HEK293 (cell line): ENCODE data around the gene TLCD3B.
A peak's percentile ranks its signal among the peaks of the same experiment; 100 is the strongest.

Source experiments
- CTCF ChIA-PET: fragments of 350-600 bp; formaldehyde crosslinking; extraction: SDS; loops from one replicate; lab custom pipeline; 2021; ENCODE audit warnings: antibody characterized with exemption; lab: Yijun Ruan, JAX
- POLR2A ChIA-PET: fragments of 300-600 bp; formaldehyde crosslinking; extraction: SDS; loops from one replicate; lab custom pipeline; 2020; ENCODE audit warnings: antibody characterized with exemption, inconsistent platforms; lab: Yijun Ruan, JAX
- H3K27ac ChIP-seq: fragments of 200-500 bp; sonication (Bioruptor generic); 2 replicates; pipeline ENCODE4 v1.5.1; 2014; ENCODE audit warnings: low read depth, low read length, control low read depth, inconsistent platforms; ENCODE audit errors: extremely low read depth
- H3K36me3 ChIP-seq, 2 experiments: fragments of 200-500 bp in 1 of 2; sonication (Bioruptor generic) in 1 of 2; 1 replicate in 1 of 2; 2 replicates in 1 of 2; pipeline ENCODE4 v1.5.1; 2014 to 2017; ENCODE audit warnings: inconsistent platforms in 2 of 2, low read length in 2 of 2; ENCODE audit not compliant: control insufficient read depth in 2 of 2, insufficient read depth in 1 of 2
- H3K4me1 ChIP-seq: fragments of 200-500 bp; sonication (Bioruptor generic); 2 replicates; pipeline ENCODE4 v1.5.1; 2014; ENCODE audit warnings: mild to moderate bottlenecking, low read length, inconsistent platforms; ENCODE audit not compliant: control insufficient read depth, insufficient read depth
- H3K4me3 ChIP-seq: 2 replicates; pipeline ENCODE4 v1.5.1; 2011; ENCODE audit warnings: low read depth, mild to moderate bottlenecking, control low read depth, low read length, moderate library complexity
- H3K9me3 ChIP-seq: fragments of 200-500 bp; sonication (Bioruptor generic); 2 replicates; pipeline ENCODE4 v1.5.1; 2014; ENCODE audit warnings: low read depth, low read length, inconsistent platforms; ENCODE audit not compliant: control insufficient read depth, insufficient read depth
- PATZ1 ChIP-seq: fragments of 450-650 bp; formaldehyde crosslinking; IDR thresholded peaks from 2 replicates; pipeline ENCODE4 v1.5.1; 2016; ENCODE audit warnings: missing biosample characterization, missing genetic modification characterization
- SP7 ChIP-seq: fragments of 450-650 bp; formaldehyde crosslinking; IDR thresholded peaks from 2 replicates; pipeline ENCODE4 v1.5.1; 2016; ENCODE audit warnings: missing biosample characterization, missing genetic modification characterization
- ZFHX2 ChIP-seq: fragments of 450-650 bp; formaldehyde crosslinking; conservative IDR thresholded peaks from 2 replicates; pipeline ENCODE4 v1.5.1; 2016; ENCODE audit warnings: missing biosample characterization, missing genetic modification characterization
- ZFP3 ChIP-seq: fragments of 450-650 bp; formaldehyde crosslinking; IDR thresholded peaks from 2 replicates; pipeline ENCODE4 v1.5.1; 2016; ENCODE audit warnings: low read depth, missing biosample characterization, missing genetic modification characterization
- ZFP37 ChIP-seq: fragments of 450-650 bp; formaldehyde crosslinking; IDR thresholded peaks from 2 replicates; pipeline ENCODE4 v1.5.1; 2016; ENCODE audit warnings: missing biosample characterization, missing genetic modification characterization
- ZNF138 ChIP-seq: fragments of 450-650 bp; formaldehyde crosslinking; IDR thresholded peaks from 2 replicates; pipeline ENCODE4 v1.5.1; 2016; ENCODE audit warnings: missing biosample characterization, missing genetic modification characterization, borderline replicate concordance
- ZNF169 ChIP-seq: fragments of 450-650 bp; formaldehyde crosslinking; IDR thresholded peaks from 2 replicates; pipeline ENCODE4 v1.5.1; 2016; ENCODE audit warnings: missing biosample characterization, missing genetic modification characterization
- ZNF2 ChIP-seq: fragments of 450-650 bp; formaldehyde crosslinking; IDR thresholded peaks from 2 replicates; pipeline ENCODE4 v1.5.1; 2016; ENCODE audit warnings: missing biosample characterization, missing genetic modification characterization
- ZNF214 ChIP-seq: fragments of 450-650 bp; formaldehyde crosslinking; IDR thresholded peaks from 2 replicates; pipeline ENCODE4 v1.5.1; 2017; ENCODE audit warnings: missing biosample characterization, mild to moderate bottlenecking, missing genetic modification characterization, borderline replicate concordance
- ZNF302 ChIP-seq: fragments of 450-650 bp; formaldehyde crosslinking; IDR thresholded peaks from 2 replicates; pipeline ENCODE4 v1.5.1; 2016; ENCODE audit warnings: missing biosample characterization, missing genetic modification characterization, low read depth
- ZNF391 ChIP-seq: fragments of 450-650 bp; formaldehyde crosslinking; IDR thresholded peaks from 2 replicates; pipeline ENCODE4 v1.5.1; 2016; ENCODE audit warnings: low read depth, missing biosample characterization, missing genetic modification characterization, borderline replicate concordance
- ZNF510 ChIP-seq: fragments of 450-650 bp; formaldehyde crosslinking; IDR thresholded peaks from 2 replicates; pipeline ENCODE4 v1.5.1; 2018; ENCODE audit warnings: mild to moderate bottlenecking, missing genetic modification characterization, missing biosample characterization; ENCODE audit not compliant: insufficient replicate concordance
- ZNF544 ChIP-seq: fragments of 450-650 bp; formaldehyde crosslinking; IDR thresholded peaks from 2 replicates; pipeline ENCODE4 v1.5.0; 2017; ENCODE audit warnings: missing biosample characterization, missing genetic modification characterization
- ZNF629 ChIP-seq: fragments of 450-650 bp; formaldehyde crosslinking; IDR thresholded peaks from 2 replicates; pipeline ENCODE4 v1.5.1; 2017; ENCODE audit warnings: missing biosample characterization, missing genetic modification characterization
- ZNF660 ChIP-seq: fragments of 450-650 bp; IDR thresholded peaks from 2 replicates; pipeline ENCODE4 v1.5.1; 2018; ENCODE audit warnings: missing biosample characterization, mild to moderate bottlenecking, missing genetic modification characterization
- ZNF747 ChIP-seq: fragments of 450-650 bp; formaldehyde crosslinking; IDR thresholded peaks from 2 replicates; pipeline ENCODE4 v1.5.1; 2016; ENCODE audit warnings: missing biosample characterization, missing genetic modification characterization
- TF ChIP-seq, protein P1 (sequence below): fragments of 450-650 bp; formaldehyde crosslinking; IDR thresholded peaks from 2 replicates; pipeline ENCODE4 v1.5.1; 2016; ENCODE audit warnings: missing biosample characterization, missing genetic modification characterization, low read depth
- TF ChIP-seq, protein P2 (sequence below): fragments of 450-650 bp; formaldehyde crosslinking; IDR thresholded peaks from 2 replicates; pipeline ENCODE4 v1.5.1; 2016; ENCODE audit warnings: missing biosample characterization, missing genetic modification characterization
- TF ChIP-seq, protein P3 (sequence below): fragments of 450-650 bp; formaldehyde crosslinking; IDR thresholded peaks from 2 replicates; pipeline ENCODE4 v1.5.1; 2016; ENCODE audit warnings: missing biosample characterization, missing genetic modification characterization
- TF ChIP-seq, protein P4 (sequence below): fragments of 450-650 bp; formaldehyde crosslinking; IDR thresholded peaks from 2 replicates; pipeline ENCODE4 v1.5.1; 2016; ENCODE audit warnings: missing biosample characterization, missing genetic modification characterization
- TF ChIP-seq, protein P5 (sequence below): fragments of 450-650 bp; formaldehyde crosslinking; IDR thresholded peaks from 2 replicates; pipeline ENCODE4 v1.5.1; 2016; ENCODE audit warnings: missing biosample characterization, missing genetic modification characterization

The TLCD3B gene

GRCh38 chr16:30033270-30033669 is 2.2 kb upstream of the TLCD3B start (continued):
- TF ChIP-seq, protein P1, sequence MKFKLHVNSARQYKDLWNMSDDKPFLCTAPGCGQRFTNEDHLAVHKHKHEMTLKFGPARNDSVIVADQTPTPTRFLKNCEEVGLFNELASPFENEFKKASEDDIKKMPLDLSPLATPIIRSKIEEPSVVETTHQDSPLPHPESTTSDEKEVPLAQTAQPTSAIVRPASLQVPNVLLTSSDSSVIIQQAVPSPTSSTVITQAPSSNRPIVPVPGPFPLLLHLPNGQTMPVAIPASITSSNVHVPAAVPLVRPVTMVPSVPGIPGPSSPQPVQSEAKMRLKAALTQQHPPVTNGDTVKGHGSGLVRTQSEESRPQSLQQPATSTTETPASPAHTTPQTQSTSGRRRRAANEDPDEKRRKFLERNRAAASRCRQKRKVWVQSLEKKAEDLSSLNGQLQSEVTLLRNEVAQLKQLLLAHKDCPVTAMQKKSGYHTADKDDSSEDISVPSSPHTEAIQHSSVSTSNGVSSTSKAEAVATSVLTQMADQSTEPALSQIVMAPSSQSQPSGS (tag by site-specific recombination) = no peak
- TF ChIP-seq ZFHX2 (tag by site-specific recombination) = no peak
- no peak for TF ChIP-seq ZNF2 (tag by site-specific recombination)
- no peak for TF ChIP-seq ZFP3 (tag by site-specific recombination)
- TF ChIP-seq ZNF747 = no peak
- no peak for TF ChIP-seq ZNF544 (tag by site-specific recombination)
- TF ChIP-seq, protein P2, sequence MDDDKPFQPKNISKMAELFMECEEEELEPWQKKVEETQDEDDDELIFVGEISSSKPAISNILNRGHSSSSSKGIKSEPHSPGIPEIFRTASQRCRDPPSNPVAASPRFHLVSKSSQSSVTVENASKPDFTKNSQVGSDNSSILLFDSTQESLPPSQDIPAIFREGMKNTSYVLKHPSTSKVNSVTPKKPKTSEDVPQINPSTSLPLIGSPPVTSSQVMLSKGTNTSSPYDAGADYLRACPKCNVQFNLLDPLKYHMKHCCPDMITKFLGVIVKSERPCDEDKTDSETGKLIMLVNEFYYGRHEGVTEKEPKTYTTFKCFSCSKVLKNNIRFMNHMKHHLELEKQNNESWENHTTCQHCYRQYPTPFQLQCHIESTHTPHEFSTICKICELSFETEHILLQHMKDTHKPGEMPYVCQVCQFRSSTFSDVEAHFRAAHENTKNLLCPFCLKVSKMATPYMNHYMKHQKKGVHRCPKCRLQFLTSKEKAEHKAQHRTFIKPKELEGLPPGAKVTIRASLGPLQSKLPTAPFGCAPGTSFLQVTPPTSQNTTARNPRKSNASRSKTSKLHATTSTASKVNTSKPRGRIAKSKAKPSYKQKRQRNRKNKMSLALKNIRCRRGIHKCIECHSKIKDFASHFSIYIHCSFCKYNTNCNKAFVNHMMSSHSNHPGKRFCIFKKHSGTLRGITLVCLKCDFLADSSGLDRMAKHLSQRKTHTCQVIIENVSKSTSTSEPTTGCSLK (tag by site-specific recombination) = no peak
- no peak for TF ChIP-seq ZNF214 (tag by site-specific recombination)
- TF ChIP-seq, protein P3, sequence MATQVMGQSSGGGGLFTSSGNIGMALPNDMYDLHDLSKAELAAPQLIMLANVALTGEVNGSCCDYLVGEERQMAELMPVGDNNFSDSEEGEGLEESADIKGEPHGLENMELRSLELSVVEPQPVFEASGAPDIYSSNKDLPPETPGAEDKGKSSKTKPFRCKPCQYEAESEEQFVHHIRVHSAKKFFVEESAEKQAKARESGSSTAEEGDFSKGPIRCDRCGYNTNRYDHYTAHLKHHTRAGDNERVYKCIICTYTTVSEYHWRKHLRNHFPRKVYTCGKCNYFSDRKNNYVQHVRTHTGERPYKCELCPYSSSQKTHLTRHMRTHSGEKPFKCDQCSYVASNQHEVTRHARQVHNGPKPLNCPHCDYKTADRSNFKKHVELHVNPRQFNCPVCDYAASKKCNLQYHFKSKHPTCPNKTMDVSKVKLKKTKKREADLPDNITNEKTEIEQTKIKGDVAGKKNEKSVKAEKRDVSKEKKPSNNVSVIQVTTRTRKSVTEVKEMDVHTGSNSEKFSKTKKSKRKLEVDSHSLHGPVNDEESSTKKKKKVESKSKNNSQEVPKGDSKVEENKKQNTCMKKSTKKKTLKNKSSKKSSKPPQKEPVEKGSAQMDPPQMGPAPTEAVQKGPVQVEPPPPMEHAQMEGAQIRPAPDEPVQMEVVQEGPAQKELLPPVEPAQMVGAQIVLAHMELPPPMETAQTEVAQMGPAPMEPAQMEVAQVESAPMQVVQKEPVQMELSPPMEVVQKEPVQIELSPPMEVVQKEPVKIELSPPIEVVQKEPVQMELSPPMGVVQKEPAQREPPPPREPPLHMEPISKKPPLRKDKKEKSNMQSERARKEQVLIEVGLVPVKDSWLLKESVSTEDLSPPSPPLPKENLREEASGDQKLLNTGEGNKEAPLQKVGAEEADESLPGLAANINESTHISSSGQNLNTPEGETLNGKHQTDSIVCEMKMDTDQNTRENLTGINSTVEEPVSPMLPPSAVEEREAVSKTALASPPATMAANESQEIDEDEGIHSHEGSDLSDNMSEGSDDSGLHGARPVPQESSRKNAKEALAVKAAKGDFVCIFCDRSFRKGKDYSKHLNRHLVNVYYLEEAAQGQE = no peak
- TF ChIP-seq ZNF138 (tag by site-specific recombination) = no peak
- TF ChIP-seq ZNF510 (tag by site-specific recombination) = no peak

DNA sequence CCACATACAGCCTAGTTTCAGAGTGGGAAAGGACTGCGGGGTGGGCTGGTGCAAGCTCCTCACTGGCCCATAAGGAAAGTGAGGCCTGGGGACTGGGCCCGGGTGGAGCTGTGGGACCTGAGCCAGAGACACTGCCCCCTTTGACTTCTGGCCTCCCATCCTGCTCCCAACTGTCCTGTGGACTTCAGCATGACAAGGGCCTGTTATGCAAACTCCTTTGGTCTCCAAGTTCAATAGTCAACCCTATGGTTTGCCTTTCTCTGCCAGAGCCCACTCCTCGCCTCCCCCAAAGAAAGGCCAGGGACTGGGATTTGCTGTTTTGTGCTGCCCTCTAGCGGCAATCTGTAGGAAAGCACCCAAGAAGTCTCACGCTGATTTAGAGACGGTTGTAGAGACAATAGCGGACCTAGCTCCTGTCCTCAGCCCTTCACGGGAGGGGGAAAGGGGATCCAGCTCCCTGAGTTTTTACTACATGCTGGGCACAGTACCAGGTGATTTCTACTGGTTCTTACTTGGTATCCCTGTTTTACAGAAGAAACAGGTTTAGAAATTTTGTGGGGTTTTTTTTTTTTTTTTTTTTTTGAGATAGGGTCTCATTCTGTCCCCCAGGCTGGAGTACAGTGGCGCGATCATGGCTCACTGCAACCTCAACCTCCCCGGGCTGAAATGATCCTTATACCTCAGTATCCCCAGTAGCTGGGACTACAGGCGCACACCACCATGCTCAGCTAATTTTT is 1.2 kb upstream of the TLCD3B start:
- Histone ChIP-seq H3K27ac (no peak overlapping the region), H3K9me3 (no peaks in the 10 kb centered on the region), H3K4me3 (no peak overlapping the region), H3K4me1 (no peaks in the 10 kb centered on the region), H3K36me3 (no peaks in the 10 kb centered on the region)
- CTCF ChIA-PET = interaction anchor here (0.6 to 2.3 kb wide), 70 partner anchors 8 to 1221 kb away, joined by 3 to 34 read pairs (median 4); partner anchors contain the start of genes ALDOA, C16orf92, HIRIP3 and HSD3B7
- POLR2A ChIA-PET = interaction anchor here (0.5 to 1.5 kb wide), 8 partner anchors 33 to 749 kb away, joined by 3 to 8 read pairs (median 6); partner anchors contain the start of genes ALDOA, HIRIP3, KIF22 and PAGR1
- peak; percentile 82 for TF ChIP-seq ZNF660 (tag by site-specific recombination)
- TF ChIP-seq ZFP37 (tag by site-specific recombination) = no peak
- TF ChIP-seq ZNF2 (tag by site-specific recombination) = peak; percentile 69; the same call in 1 of the 2 replicates
- no peak for TF ChIP-seq ZNF302 (tag by site-specific recombination)
- no peak for TF ChIP-seq ZNF544 (tag by site-specific recombination)
- no peak for TF ChIP-seq ZNF169
- TF ChIP-seq, protein P4, sequence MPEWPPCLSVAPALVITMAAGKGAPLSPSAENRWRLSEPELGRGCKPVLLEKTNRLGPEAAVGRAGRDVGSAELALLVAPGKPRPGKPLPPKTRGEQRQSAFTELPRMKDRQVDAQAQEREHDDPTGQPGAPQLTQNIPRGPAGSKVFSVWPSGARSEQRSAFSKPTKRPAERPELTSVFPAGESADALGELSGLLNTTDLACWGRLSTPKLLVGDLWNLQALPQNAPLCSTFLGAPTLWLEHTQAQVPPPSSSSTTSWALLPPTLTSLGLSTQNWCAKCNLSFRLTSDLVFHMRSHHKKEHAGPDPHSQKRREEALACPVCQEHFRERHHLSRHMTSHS (tag by site-specific recombination) = no peak
- TF ChIP-seq ZNF391 (tag by site-specific recombination) = no peak
- no peak for TF ChIP-seq ZNF629
- peak; percentile 35 for TF ChIP-seq SP7 (tag by site-specific recombination)
- TF ChIP-seq PATZ1 (tag by site-specific recombination) = peak; percentile 43
- TF ChIP-seq, protein P5, sequence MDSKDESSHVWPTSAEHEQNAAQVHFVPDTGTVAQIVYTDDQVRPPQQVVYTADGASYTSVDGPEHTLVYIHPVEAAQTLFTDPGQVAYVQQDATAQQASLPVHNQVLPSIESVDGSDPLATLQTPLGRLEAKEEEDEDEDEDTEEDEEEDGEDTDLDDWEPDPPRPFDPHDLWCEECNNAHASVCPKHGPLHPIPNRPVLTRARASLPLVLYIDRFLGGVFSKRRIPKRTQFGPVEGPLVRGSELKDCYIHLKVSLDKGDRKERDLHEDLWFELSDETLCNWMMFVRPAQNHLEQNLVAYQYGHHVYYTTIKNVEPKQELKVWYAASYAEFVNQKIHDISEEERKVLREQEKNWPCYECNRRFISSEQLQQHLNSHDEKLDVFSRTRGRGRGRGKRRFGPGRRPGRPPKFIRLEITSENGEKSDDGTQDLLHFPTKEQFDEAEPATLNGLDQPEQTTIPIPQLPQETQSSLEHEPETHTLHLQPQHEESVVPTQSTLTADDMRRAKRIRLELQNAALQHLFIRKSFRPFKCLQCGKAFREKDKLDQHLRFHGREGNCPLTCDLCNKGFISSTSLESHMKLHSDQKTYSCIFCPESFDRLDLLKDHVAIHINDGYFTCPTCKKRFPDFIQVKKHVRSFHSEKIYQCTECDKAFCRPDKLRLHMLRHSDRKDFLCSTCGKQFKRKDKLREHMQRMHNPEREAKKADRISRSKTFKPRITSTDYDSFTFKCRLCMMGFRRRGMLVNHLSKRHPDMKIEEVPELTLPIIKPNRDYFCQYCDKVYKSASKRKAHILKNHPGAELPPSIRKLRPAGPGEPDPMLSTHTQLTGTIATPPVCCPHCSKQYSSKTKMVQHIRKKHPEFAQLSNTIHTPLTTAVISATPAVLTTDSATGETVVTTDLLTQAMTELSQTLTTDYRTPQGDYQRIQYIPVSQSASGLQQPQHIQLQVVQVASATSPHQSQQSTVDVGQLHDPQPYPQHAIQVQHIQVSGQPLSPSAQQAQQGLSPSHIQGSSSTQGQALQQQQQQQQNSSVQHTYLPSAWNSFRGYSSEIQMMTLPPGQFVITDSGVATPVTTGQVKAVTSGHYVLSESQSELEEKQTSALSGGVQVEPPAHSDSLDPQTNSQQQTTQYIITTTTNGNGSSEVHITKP = peak; percentile 99
